ENCODE measurements around the gene WRAP73.

The WRAP73 gene

DNA sequence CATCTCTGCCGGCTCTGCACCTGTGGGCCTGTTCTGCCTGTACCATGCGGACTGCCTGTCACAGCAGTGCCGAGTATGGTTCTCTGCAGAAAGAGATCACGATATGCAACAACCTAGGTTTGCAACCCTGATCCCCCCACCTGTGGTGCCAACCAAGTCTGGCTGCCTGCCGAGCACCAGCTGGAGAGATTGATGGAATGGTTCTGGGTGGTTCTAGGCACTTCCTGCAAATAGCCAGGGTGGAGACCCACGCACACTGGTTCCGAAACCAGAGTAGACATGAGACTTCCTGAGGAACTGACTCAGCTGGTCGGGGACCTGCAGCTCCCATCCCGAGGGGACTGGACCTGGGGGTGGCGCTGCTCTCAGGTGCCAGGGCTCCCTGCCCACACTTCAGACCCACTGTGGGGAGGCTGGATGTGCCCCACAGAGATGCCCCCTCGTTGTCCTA, 19.7 kb downstream of the WRAP73 start:
- Histone ChIP-seq H3K36me3 (no peaks in the 10 kb centered on the region), H3K4me1 (no peaks in the 10 kb centered on the region), H3K27me3 (no peaks in the 10 kb centered on the region), H3K4me3 (ENCODE audit: low read depth, low read length) (no peak overlapping the region), H3K9me3 (no peaks in the 10 kb centered on the region)
- no peak for DNase-seq
- TF ChIP-seq, protein P1, sequence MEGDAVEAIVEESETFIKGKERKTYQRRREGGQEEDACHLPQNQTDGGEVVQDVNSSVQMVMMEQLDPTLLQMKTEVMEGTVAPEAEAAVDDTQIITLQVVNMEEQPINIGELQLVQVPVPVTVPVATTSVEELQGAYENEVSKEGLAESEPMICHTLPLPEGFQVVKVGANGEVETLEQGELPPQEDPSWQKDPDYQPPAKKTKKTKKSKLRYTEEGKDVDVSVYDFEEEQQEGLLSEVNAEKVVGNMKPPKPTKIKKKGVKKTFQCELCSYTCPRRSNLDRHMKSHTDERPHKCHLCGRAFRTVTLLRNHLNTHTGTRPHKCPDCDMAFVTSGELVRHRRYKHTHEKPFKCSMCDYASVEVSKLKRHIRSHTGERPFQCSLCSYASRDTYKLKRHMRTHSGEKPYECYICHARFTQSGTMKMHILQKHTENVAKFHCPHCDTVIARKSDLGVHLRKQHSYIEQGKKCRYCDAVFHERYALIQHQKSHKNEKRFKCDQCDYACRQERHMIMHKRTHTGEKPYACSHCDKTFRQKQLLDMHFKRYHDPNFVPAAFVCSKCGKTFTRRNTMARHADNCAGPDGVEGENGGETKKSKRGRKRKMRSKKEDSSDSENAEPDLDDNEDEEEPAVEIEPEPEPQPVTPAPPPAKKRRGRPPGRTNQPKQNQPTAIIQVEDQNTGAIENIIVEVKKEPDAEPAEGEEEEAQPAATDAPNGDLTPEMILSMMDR (IDR thresholded peaks at IDR 0.05; ENCODE audit: low read depth, low read length), result no peak

DNA sequence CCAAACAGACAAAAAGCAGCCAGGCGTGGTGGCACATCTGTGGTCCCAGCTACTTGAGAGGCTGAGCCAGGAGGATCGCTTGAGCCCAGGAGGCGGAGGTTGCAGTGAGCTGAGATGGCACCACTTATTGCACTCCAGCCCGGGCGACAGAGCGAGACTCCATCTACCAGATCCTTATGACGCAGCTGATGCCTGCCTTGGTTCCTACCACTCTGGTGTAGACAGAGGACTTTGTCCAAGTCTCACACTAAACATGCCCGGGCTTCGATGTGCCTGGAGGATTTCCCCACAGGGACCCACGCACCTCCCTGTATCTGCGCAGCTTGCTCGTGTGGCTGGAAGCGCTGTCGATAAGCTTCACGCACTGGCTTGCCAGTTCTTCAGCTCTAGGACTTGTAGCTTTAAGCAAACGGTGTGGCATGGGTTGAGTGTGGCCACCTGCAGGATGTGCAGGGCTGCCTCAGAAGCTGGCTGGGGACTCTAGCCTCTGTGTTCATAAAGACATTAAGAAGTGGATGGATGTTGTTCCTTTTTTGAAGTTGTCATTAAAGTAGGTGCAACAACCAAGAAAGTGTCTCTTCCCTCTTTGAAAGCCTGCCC, 20.2 kb downstream of the WRAP73 start:
- DNase-seq, result no peak
- no peak overlapping the region for H3K4me3 ChIP-seq (ENCODE audit: low read depth, low read length)
- H3K4me1 ChIP-seq, result no peaks in the 10 kb centered on the region
- H3K27me3 ChIP-seq, result no peaks in the 10 kb centered on the region
- TF ChIP-seq, protein P1 (IDR thresholded peaks at IDR 0.05; ENCODE audit: low read depth, low read length), result no peak
- no peaks in the 10 kb centered on the region for H3K36me3 ChIP-seq
- H3K9me3 ChIP-seq, result no peaks in the 10 kb centered on the region

DNA sequence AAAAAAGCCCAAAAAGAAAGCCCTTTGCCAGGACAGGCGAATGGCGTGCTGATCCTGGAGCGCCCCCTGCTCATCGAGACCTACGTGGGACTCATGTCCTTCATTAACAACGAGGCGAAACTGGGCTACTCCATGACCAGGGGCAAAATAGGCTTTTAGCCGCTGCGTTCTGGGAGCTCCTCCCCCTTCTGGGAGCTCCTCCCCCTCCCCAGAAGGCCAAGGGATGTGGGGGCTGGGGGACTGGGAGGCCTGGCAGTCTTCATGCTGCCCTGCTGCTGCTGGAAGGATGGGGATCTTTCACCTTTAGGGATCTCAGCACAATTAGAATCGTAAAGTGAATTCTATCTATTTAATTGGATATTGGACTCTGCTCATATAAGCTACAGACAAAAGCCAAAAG, 21.5 kb downstream of the WRAP73 start:
- H3K9me3 ChIP-seq, result no peaks in the 10 kb centered on the region
- H3K27me3 ChIP-seq, result no peaks in the 10 kb centered on the region
- no peak for DNase-seq
- H3K4me3 ChIP-seq (ENCODE audit: low read depth, low read length), result no peak overlapping the region
- no peaks in the 10 kb centered on the region for H3K36me3 ChIP-seq
- no peaks in the 10 kb centered on the region for H3K4me1 ChIP-seq
- TF ChIP-seq, protein P1 (IDR thresholded peaks at IDR 0.05; ENCODE audit: low read depth, low read length), result no peak

DNA sequence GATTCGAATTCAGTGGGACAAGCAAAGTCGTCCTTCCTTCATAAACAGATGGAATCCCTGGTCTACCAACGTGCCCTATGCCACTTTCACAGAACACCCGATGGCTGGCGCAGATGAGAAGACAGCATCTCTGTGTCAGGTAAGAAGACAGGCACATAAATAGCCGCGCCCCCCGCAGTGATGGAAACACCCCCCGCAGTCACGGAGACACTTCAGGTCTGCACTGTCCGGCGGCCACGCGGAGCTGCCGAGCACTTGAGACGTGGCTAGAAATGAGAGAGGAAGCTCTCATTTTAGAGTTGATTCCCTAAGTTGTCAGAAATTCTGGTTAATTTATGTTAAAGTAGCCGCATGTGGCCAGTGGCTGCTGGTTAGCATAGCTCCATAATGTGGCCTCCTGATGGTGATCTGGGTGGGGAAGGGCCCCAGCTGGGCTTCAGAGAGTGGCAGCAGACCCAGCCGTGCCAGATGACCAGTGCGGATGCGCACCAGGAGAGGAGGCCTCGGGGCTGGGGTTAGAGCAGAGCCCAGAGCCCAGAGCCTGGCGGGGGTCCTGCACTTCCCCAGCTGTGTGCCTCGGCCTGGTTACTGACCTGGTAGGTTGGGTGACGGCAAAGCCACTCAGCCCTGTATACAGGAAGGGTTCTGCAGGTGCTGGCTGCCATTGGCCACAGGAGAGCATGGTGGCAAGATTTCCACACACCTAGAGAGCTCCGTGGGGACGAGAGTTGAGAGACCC, 22.2 kb downstream of the WRAP73 start:
- Histone ChIP-seq H3K36me3 (no peaks in the 10 kb centered on the region), H3K9me3 (no peaks in the 10 kb centered on the region), H3K4me3 (ENCODE audit: low read depth, low read length) (no peak overlapping the region), H3K4me1 (no peaks in the 10 kb centered on the region), H3K27me3 (no peaks in the 10 kb centered on the region)
- DNase-seq, result no peak
- TF ChIP-seq, protein P1 (IDR thresholded peaks at IDR 0.05; ENCODE audit: low read depth, low read length), result no peak

DNA sequence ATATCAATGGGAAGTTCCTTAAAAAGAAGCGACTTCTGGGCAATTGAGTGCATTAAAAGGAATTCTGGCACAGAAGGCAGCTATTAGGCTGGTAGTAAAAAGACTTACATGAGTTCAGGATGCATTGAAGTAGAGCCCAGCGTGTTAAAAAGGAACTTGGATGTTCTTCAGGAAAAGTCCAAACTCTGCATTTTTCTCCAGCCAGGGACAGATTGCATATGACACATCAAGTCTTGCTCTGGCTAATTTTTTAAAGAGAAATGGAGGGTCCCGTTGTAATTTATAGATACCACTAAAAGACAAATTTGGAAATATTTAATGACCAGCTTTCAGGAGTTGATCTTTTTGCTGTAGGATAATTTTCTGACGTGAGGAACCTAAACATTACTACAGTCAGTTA, 23.9 kb downstream of the WRAP73 start:
- H3K36me3 ChIP-seq, result no peaks in the 10 kb centered on the region
- DNase-seq, result no peak
- TF ChIP-seq, protein P1 (IDR thresholded peaks at IDR 0.05; ENCODE audit: low read depth, low read length), result no peak
- H3K27me3 ChIP-seq, result no peaks in the 10 kb centered on the region
- H3K4me1 ChIP-seq, result no peaks in the 10 kb centered on the region
- H3K4me3 ChIP-seq (ENCODE audit: low read depth, low read length), result peak overlapping the region; percentile 51; the same call in 1 of the 2 replicates
- H3K9me3 ChIP-seq, result no peaks in the 10 kb centered on the region

All from BE2C (cell line).